Stimulated activated memory B cell treated with anti-CD40 and anti-IgM and Interleukin-4, amounts not matched to agents 10 μg/mL and 1 μg/mL and 100 μg/mL, for 72 hours (primary cell): Measurements from ENCODE around the gene CXCL17.

Experiments used
- ATAC-seq: fragments of 150-1000 bp; cut with Tn5 transposase; 2 replicates; pipeline ENCODE4 v1.10.0; 2021
- H3K27ac Mint-ChIP-seq: one replicate; pipeline ENCODE4 v1.8.0; 2022; ENCODE audit warnings: mild to moderate bottlenecking, mixed read lengths
- H3K27me3 Mint-ChIP-seq: one replicate; pipeline ENCODE4 v1.8.0; 2022; ENCODE audit warnings: mixed read lengths
- H3K36me3 Mint-ChIP-seq: one replicate; pipeline ENCODE4 v1.8.0; 2022; ENCODE audit warnings: mixed read lengths
- H3K4me1 Mint-ChIP-seq: one replicate; pipeline ENCODE4 v1.8.0; 2022; ENCODE audit warnings: mixed read lengths
- H3K4me3 Mint-ChIP-seq: one replicate; pipeline ENCODE4 v1.8.0; 2022; ENCODE audit warnings: mild to moderate bottlenecking, moderate library complexity, mixed read lengths
- H3K9me3 Mint-ChIP-seq: one replicate; pipeline ENCODE4 v1.8.0; 2022; ENCODE audit warnings: mixed read lengths

Gene CXCL17

GRCh38 chr19:42401365-42402303 is 41.1 kb downstream of the CXCL17 start:
- Mint-ChIP-seq H3K4me1 (peaks cover 51% of the 10 kb centered on the region), H3K27me3 (no peaks in the 10 kb centered on the region), H3K9me3 (no peaks in the 10 kb centered on the region), H3K4me3 (peak overlapping the region; percentile 85), H3K36me3 (peaks cover 15% of the 10 kb centered on the region), H3K27ac (peak overlapping the region; percentile 69)
- ATAC-seq, result peak; percentile 70

GRCh38 chr19:42400404-42400803 is 42.3 kb downstream of the CXCL17 start:
- no peak overlapping the region for H3K27ac Mint-ChIP-seq
- ATAC-seq, result no peak
- peaks cover 58% of the 10 kb centered on the region for H3K4me1 Mint-ChIP-seq
- no peak overlapping the region for H3K4me3 Mint-ChIP-seq
- H3K9me3 Mint-ChIP-seq, result no peaks in the 10 kb centered on the region
- no peaks in the 10 kb centered on the region for H3K27me3 Mint-ChIP-seq
- peaks cover 6% of the 10 kb centered on the region for H3K36me3 Mint-ChIP-seq

- peak overlapping the region; percentile 87 for H3K4me3 Mint-ChIP-seq
- no peaks in the 10 kb centered on the region for H3K27me3 Mint-ChIP-seq
- peaks cover 6% of the 10 kb centered on the region for H3K36me3 Mint-ChIP-seq
- peaks cover 55% of the 10 kb centered on the region for H3K4me1 Mint-ChIP-seq
- peak overlapping the region; percentile 93 for H3K27ac Mint-ChIP-seq
- no peaks in the 10 kb centered on the region for H3K9me3 Mint-ChIP-seq
- no peak for ATAC-seq
Observed at GRCh38 chr19:42397263-42398166, 45.2 kb downstream of the CXCL17 start.

GRCh38 chr19:42396381-42397262 is 46.1 kb downstream of the CXCL17 start:
- peaks cover 6% of the 10 kb centered on the region for H3K36me3 Mint-ChIP-seq
- peak; percentile 99 for ATAC-seq
- peaks cover 46% of the 10 kb centered on the region for H3K4me1 Mint-ChIP-seq
- H3K27ac Mint-ChIP-seq, result peak overlapping the region; percentile 93
- H3K4me3 Mint-ChIP-seq, result peak overlapping the region; percentile 87
- H3K9me3 Mint-ChIP-seq, result no peaks in the 10 kb centered on the region
- no peaks in the 10 kb centered on the region for H3K27me3 Mint-ChIP-seq

- no peak for ATAC-seq
- peaks cover 6% of the 10 kb centered on the region for H3K36me3 Mint-ChIP-seq
- peaks cover 30% of the 10 kb centered on the region for H3K4me1 Mint-ChIP-seq
- peaks cover 13% of the 10 kb centered on the region for H3K27me3 Mint-ChIP-seq
- H3K4me3 Mint-ChIP-seq, result no peak overlapping the region
- H3K9me3 Mint-ChIP-seq, result no peaks in the 10 kb centered on the region
- no peak overlapping the region for H3K27ac Mint-ChIP-seq
Observed at GRCh38 chr19:42394751-42395150, 48.0 kb downstream of the CXCL17 start.

- Mint-ChIP-seq H3K4me3 (no peak overlapping the region), H3K27me3 (peaks cover 19% of the 10 kb centered on the region), H3K4me1 (peaks cover 12% of the 10 kb centered on the region), H3K36me3 (no peaks in the 10 kb centered on the region), H3K9me3 (no peaks in the 10 kb centered on the region), H3K27ac (no peak overlapping the region)
- ATAC-seq, result no peak
Observed at GRCh38 chr19:42392165-42392564, 50.6 kb downstream of the CXCL17 start.

- Mint-ChIP-seq H3K36me3 (no peaks in the 10 kb centered on the region), H3K27ac (peak within 1 kb of the TSS; percentile 52), H3K4me1 (peaks cover 8% of the 10 kb centered on the region), H3K4me3 (no peak within 1 kb of the TSS), H3K9me3 (no peaks in the 10 kb centered on the region), H3K27me3 (peaks cover 19% of the 10 kb centered on the region)
- no peak for ATAC-seq
Observed at GRCh38 chr19:42389899-42390298, 52.8 kb downstream of the CXCL17 start, which contains the start of gene CNFN. TSS of gene CNFN (minus strand) at chr19:42390297. CDS start at chr19:42389037, 1,260 bp downstream.

- no peak for ATAC-seq
- Mint-ChIP-seq H3K4me1 (peaks cover 8% of the 10 kb centered on the region), H3K27ac (no peak overlapping the region), H3K4me3 (no peak overlapping the region), H3K36me3 (no peaks in the 10 kb centered on the region), H3K27me3 (peaks cover 19% of the 10 kb centered on the region), H3K9me3 (no peaks in the 10 kb centered on the region)
Observed at GRCh38 chr19:42388851-42389489, 53.8 kb downstream of the CXCL17 start.

- Mint-ChIP-seq H3K27ac (peak overlapping the region; percentile 33), H3K27me3 (peaks cover 33% of the 10 kb centered on the region)
Observed at GRCh38 chr19:42386974-42387707, 55.6 kb downstream of the CXCL17 start.

GRCh38 chr19:42380155-42380554 is 62.6 kb downstream of the CXCL17 start:
- Mint-ChIP-seq H3K27me3 (peaks cover 21% of the 10 kb centered on the region), H3K4me1 (no peaks in the 10 kb centered on the region), H3K4me3 (no peak overlapping the region), H3K27ac (no peak overlapping the region), H3K36me3 (peaks cover 10% of the 10 kb centered on the region), H3K9me3 (no peaks in the 10 kb centered on the region)
- ATAC-seq, result no peak

More at GRCh38 chr19:42386974-42387707, 55.6 kb downstream of the CXCL17 start:
- Mint-ChIP-seq H3K9me3 (no peaks in the 10 kb centered on the region), H3K4me3 (peak overlapping the region; percentile 71), H3K36me3 (no peaks in the 10 kb centered on the region), H3K4me1 (peaks cover 8% of the 10 kb centered on the region)
- peak; percentile 90 for ATAC-seq
